Measurements from ENCODE around the gene NEMP1. TPM values are rescaled to one million over a fixed set of nuclear protein-coding genes. Genes with fewer than 3 reads are reported as not detected.
"Not testable (repeated sequence)": the region's sequence is repeated elsewhere in the genome, so short reads cannot be mapped to it uniquely, and the experiment has no call there.

NEMP1 gene
- total RNA-seq, 1 experiment from 2014 or later, result 13.6 TPM

DNA sequence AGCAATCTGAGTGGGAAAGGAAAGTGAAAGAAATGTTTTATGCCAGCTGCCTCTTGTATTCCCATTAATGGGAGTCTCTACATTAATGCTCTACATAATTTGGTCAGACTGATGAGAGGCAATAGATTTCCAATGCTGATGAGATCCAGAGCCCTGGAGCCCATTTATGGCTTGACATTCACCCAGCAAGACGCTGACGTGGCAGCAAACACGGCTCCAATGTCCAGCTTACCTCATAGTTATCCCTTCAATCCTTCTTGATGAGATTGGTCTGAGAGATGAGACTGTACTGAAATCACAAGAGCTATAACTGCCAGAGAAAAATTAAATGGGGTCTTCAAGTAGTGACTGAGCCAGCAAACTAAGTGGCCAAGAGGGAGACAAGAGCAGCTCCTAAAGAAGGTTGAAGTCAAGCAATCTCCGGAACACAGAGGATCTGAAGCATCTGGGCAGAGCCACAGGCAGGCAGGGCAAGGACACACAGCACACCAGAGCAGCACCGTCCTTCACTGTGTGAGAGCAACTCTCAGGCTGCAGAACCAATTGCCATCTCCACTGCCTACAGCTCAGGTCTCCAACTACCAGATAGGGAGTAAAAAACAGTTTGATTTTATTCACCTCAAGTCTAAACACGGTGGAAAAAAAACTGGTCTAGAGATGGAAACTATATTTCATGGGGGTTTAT lies 21.4 kb downstream of the NEMP1 start:
- no peak for DNase-seq (ENCODE audit: low spot score)

- DNase-seq (ENCODE audit: low spot score), result no peak
Observed at GRCh38 chr12:57055824-57056223, 22.8 kb downstream of the NEMP1 start.

DNA sequence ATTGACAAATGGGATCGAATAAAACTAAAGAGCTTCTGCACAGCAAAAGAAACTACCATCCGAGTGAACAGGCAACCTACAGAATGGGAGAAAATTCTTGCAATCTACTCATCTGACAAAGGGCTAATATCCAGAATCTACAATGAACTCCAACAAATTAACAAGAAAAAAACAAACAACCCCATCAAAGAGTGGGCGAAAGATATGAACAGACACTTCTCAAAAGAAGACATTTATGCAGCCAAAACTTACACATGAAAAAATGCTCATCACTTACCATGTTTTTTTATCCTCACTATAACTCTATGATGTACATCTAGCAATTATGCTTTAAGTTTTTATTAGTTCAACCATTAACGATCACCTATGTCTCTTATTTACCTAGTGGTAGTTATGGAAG lies 24.7 kb downstream of the NEMP1 start:
- not testable (repeated sequence) for DNase-seq (ENCODE audit: low spot score)

- DNase-seq (ENCODE audit: low spot score), result not testable (repeated sequence)
Observed at GRCh38 chr12:57053146-57053545, 25.4 kb downstream of the NEMP1 start.

DNA sequence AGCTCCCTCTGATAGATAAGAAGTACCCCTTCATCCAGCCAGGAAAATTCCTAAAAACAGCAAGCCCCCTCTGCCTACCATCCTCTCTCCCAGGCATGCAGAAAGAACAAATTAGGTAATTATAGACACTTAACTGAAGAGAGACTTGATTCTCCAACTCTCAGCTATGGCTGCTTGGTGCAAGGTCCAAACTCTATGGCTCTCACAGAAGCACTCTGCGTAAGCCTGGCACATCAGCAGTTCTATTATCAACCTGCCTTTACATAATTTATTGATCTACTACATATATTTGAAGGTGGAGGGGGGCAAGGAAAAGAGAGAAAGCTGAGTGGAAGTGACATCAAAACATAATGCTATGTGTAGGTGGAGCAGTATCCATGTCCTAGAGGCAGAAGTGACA lies 27.6 kb downstream of the NEMP1 start:
- DNase-seq (ENCODE audit: low spot score), result no peak

- peak; percentile 32 for DNase-seq (ENCODE audit: low spot score)
Observed at GRCh38 chr12:57049890-57050289, 28.7 kb downstream of the NEMP1 start, which contains the start of gene MYO1A. Gene MYO1A (minus strand): TSS chr12:57050129. CDS start chr12:57048323, 1,806 bp downstream.

- no peak for DNase-seq (ENCODE audit: low spot score)
Observed at GRCh38 chr12:57049119-57049446, 29.5 kb downstream of the NEMP1 start.

GRCh38 chr12:57048423-57049118 lies 30.0 kb downstream of the NEMP1 start:
- no peak for DNase-seq (ENCODE audit: low spot score)

DNA sequence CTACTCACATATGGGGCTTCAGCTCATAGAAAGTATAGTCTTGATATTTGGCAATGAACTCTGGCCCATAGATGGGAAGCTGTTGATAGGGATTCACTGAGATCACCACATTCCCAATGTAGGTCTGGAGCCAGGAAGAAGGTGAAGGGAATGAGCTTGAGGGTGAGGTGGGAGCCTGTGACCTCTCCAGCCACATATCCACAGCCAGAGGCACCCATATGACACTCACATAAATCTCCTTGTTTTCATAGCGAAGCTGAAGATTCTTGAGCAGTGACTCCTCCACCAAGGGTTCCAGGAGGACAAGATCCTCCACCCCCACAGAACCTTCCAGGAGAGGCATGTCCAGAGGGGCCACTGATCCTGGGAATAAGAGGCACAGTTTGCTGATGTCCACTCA lies 30.6 kb downstream of the NEMP1 start:
- no peak for DNase-seq (ENCODE audit: low spot score)

- DNase-seq (ENCODE audit: low spot score), result no peak
Observed at GRCh38 chr12:57046947-57047890, 31.4 kb downstream of the NEMP1 start.

- DNase-seq (ENCODE audit: low spot score), result no peak
Observed at GRCh38 chr12:57046086-57046791, 32.4 kb downstream of the NEMP1 start.

- no peak for DNase-seq (ENCODE audit: low spot score)
Observed at GRCh38 chr12:57044889-57045288, 33.7 kb downstream of the NEMP1 start.

- DNase-seq (ENCODE audit: low spot score), result no peak
Observed at GRCh38 chr12:57044468-57044867, 34.1 kb downstream of the NEMP1 start.

GRCh38 chr12:57042695-57043094 lies 35.9 kb downstream of the NEMP1 start:
- no peak for DNase-seq (ENCODE audit: low spot score)

DNA sequence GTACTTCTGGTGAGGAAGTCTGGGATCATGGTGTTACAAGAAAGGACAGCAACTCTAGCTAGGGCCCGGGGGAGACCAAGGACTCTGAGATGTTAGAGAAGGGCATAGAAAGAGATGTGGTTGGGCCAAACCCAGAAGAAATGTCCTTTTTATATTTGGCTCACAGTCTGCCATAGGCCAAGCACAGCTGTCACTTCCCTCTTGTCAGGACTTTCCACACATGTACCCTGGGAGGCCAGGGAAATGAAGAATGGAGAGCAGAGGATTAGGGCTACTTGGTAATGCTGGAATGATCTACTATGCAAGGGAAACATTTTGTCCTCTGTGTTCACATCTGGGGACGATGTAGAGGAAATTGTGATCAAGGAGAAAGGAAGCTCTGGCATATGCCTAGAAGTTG lies 37.8 kb downstream of the NEMP1 start:
- DNase-seq (ENCODE audit: low spot score), result no peak

GRCh38 chr12:57040211-57040610 lies 38.4 kb downstream of the NEMP1 start:
- DNase-seq (ENCODE audit: low spot score), result no peak

DNA sequence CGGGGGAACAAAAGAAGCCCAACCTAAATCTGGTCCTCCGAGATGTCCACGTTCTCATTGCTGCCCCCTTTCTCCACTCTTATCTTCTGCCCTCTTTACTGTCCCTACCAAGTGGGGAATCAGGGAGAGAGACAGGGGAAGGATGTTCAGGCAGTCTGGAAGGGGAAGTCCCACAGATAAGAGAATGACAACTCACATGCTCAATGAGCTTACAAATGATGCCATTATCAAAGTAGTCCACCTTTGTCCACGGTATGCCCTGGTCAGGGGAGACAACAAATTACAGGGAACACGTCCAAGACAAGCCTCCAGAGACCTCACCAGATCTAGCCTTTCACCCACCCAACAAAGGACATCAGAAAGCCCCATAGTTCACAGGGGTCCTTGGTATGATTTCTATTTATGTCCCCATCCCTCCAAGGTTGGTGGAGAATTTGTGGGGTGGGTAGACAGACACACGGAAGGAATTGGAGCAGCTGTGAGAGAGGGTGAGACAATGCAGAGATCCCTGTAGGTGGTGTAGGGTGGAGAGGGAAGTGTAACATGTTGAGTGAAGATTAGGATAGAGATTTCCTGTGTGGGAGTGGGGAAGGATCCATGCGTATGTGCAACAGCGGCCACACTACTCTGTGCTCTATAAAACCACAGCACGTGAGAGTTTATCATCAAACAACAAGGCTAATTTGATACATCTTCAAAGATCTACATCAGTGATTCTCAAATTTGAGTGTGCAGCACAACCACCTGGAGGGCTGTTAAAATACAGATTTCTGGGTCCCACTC lies 39.4 kb downstream of the NEMP1 start:
- no peak for DNase-seq (ENCODE audit: low spot score)

- no peak for DNase-seq (ENCODE audit: low spot score)
Observed at GRCh38 chr12:57037264-57037663, 41.3 kb downstream of the NEMP1 start.

- no peak for DNase-seq (ENCODE audit: low spot score)
Observed at GRCh38 chr12:57033431-57033830, 45.2 kb downstream of the NEMP1 start.

DNA sequence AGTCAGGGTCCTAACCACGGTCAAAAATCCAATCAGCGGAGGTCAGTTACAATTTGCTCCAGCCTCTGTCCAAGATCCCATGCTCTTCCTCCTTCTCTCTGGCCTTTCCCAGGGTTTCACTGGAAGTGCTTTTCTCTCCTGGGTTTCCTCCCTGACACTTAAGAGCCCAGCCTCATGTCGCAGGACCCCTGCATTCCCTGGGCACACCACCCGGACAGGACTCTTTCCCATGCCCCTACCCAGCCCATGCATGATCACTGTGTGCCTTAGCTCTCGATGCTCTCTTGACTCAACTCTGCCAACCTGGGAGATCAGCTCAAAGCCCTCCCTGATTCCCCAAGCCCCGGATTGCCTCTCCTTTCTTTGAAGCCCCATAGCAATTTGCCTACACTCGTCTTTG lies 46.8 kb downstream of the NEMP1 start:
- DNase-seq (ENCODE audit: low spot score), result no peak
